ENCODE measurements around the gene HBA2.
"Not testable (repeated sequence)": the region's sequence is repeated elsewhere in the genome, so short reads cannot be mapped to it uniquely, and the experiment has no call there.

The HBA2 gene

GRCh38 chr16:159136-159849 lies 13.4 kb upstream of the HBA2 start:
- no peak for DNase-seq

- not testable (repeated sequence) for DNase-seq
Measured at GRCh38 chr16:160242-160641, 12.4 kb upstream of the HBA2 start.

GRCh38 chr16:160691-161190 lies 11.9 kb upstream of the HBA2 start:
- DNase-seq = no peak

GRCh38 chr16:162271-162991 lies 10.2 kb upstream of the HBA2 start:
- DNase-seq = no peak

GRCh38 chr16:163139-163538 lies 9.5 kb upstream of the HBA2 start:
- not testable (repeated sequence) for DNase-seq

- not testable (repeated sequence) for DNase-seq
Measured at GRCh38 chr16:163696-164095, 9.0 kb upstream of the HBA2 start.

GRCh38 chr16:164134-164823 lies 8.4 kb upstream of the HBA2 start:
- DNase-seq = not testable (repeated sequence)

GRCh38 chr16:164827-165538 lies 7.7 kb upstream of the HBA2 start:
- no peak for DNase-seq

GRCh38 chr16:165539-166374 lies 6.9 kb upstream of the HBA2 start, which contains the start of gene HBM:
HBM (plus strand) TSS chr16:165978; CDS start chr16:165998, 20 bp downstream.
- DNase-seq = no peak

GRCh38 chr16:166375-167121 lies 6.1 kb upstream of the HBA2 start:
- DNase-seq = no peak

GRCh38 chr16:167122-167690 lies 5.5 kb upstream of the HBA2 start:
- no peak for DNase-seq

GRCh38 chr16:168424-168823 lies 4.3 kb upstream of the HBA2 start:
- no peak for DNase-seq

- no peak for DNase-seq
Measured at GRCh38 chr16:169014-169413, 3.7 kb upstream of the HBA2 start.

- DNase-seq = not testable (repeated sequence)
Measured at GRCh38 chr16:170088-170507, 2.6 kb upstream of the HBA2 start.

- no peak for DNase-seq
Measured at GRCh38 chr16:170788-171187, 1.9 kb upstream of the HBA2 start.

GRCh38 chr16:173211-173854 lies 657 bp downstream of the HBA2 start:
- DNase-seq = not testable (repeated sequence)

GRCh38 chr16:173928-174769 lies 1.5 kb downstream of the HBA2 start:
- DNase-seq = not testable (repeated sequence)

GRCh38 chr16:175011-175949 lies 2.6 kb downstream of the HBA2 start:
- DNase-seq = peak; percentile 18
